H7 (cell line): ENCODE data around the gene CHCHD5. TPM values are rescaled to one million over a fixed set of nuclear protein-coding genes. Genes with fewer than 3 reads are reported as not detected.
A peak's percentile ranks its signal among the peaks of the same experiment; 100 is the strongest.

Experiments used
- DNase-seq: peaks from one replicate; pipeline ENCODE4 v3.0.0; 2012
- H3K27me3 ChIP-seq: 2 replicates; pipeline ENCODE4 v1.6.0; 2011; ENCODE audit warnings: mild to moderate bottlenecking, low read length; ENCODE audit not compliant: control insufficient read depth, insufficient read depth
- H3K36me3 ChIP-seq: replicated peaks from 2 replicates; pipeline ENCODE4 v1.5.1; 2011; ENCODE audit warnings: low read length; ENCODE audit not compliant: control insufficient read depth, insufficient read depth
- H3K4me3 ChIP-seq: 2 replicates; pipeline ENCODE4 v1.5.1; 2011; ENCODE audit warnings: low read depth, mild to moderate bottlenecking, control low read depth, low read length, moderate library complexity; ENCODE audit not compliant: insufficient read depth
- total RNA-seq: library from RNA; depleted of rRNA; stranded (reverse); fragments of >200 nt; shearing (Covaris generic); gene quantifications from 2 replicates; pipeline ENCODE4 v1.2.3, GENCODE V29; 2014; rRNA removed

CHCHD5 gene
- total RNA-seq, 1 experiment from 2014 or later, result 40.9 TPM

DNA sequence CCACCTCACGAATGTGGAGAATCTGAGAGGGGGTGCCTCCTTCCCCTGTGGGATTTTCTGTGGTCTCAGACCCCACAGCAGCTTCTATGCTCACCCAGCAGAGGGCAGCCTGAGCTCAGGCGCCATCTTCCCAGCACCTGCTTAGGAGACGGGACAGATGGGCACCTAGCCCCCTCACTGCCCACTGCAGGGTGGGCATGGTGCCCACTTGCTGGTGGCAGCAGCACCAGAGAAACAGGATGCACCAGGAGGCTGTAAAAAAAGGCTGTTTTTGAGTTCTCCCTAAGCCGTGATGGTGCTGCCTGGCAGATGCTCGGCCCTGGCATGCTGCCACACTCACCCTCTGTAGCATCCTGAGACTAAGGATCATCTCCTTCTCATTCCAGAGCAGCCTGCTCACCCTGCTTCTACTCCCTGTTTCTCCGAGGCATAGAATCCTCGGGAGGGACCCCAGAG is 42.2 kb downstream of the CHCHD5 start:
- H3K36me3 ChIP-seq, result no peaks in the 10 kb centered on the region
- H3K27me3 ChIP-seq, result no peaks in the 10 kb centered on the region
- peak; percentile 72 for DNase-seq
- H3K4me3 ChIP-seq, result no peak overlapping the region

DNA sequence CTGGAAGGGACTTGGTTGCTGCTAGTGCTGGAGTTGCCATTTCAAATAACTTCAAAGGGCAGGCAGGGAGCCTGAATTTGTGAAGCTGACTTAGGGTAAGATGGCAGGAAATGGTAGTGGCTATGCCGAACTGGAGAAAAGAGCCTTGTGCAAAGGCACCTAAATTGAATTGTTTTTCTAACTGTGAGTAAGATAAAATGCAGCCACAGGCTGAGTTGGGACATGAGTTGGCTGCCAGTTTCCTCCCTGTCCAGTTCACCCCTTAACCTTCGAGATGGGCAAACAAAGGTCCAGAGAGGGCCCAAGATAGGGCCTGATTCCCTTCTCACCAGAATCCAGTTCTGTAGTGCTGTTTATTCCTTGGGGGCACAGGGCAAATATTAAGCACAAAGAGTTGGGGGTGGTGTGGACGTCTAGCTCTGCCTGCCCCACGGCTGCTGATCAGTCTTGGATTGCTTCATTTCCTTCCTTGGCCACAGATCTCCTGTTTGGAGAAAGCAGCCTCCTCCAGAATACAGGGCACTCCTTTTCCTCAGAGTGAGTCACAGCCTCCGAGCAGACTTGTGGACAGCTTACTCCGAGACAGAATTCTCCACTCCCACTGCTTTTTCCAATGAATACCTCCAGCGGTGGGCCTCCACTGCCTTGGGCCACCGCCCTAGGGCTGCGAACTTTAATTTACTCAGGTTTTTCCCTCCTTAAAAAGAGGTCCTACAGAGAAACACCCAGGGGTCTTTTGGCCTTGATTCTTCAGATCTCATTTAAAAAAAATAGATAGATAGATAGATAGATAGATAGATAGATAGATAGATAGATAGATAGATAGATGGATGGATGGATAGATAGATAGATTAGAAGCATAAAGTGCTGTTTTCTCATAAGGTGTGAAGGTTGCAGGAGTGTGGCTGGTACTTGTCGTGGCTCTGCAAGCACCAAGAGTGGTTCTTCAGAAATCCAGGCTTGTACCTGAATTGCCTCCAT is 42.9 kb downstream of the CHCHD5 start:
- no peaks in the 10 kb centered on the region for H3K36me3 ChIP-seq
- H3K27me3 ChIP-seq, result no peaks in the 10 kb centered on the region
- H3K4me3 ChIP-seq, result no peak overlapping the region
- no peak for DNase-seq

DNA sequence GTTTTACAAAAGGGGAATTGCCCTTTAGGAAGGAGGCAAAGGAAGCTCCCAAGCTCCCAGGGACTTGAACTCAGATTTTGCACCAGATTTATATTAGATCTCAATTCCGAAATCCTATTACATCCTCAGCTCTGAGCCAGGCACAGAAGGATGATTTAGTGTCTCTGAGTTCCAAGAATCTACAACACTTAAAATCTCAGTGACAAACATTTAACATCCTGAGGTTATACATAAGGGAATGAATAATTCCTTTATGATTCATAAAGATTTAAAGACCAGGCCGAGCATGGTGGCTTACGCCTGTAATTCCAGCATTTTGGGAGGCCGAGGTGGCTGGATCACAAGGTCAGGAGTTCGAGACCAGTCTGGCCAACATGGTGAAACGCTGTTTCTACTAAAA is 44.8 kb downstream of the CHCHD5 start:
- Histone ChIP-seq H3K36me3 (no peaks in the 10 kb centered on the region), H3K4me3 (no peak overlapping the region), H3K27me3 (no peaks in the 10 kb centered on the region)
- no peak for DNase-seq

DNA sequence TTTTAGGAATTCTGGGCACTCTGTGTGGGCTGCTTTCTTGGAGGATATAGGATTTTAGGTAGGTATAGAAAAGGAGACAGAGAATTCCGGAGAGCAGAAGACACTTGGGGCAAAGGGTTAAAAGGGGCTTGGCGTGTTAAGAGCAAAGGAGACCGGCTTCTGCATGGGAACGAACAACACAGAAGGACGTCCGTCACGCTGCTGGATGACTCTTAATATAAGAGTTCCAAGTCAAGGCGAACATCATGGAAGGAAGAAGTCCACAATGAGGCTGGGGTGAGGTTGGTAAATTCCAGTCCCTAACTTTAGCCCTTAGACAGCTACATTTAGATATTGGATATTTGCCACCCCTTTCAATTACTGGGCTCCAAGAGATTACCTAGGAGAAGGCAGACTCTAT is 45.4 kb downstream of the CHCHD5 start:
- no peak for DNase-seq
- Histone ChIP-seq H3K36me3 (no peaks in the 10 kb centered on the region), H3K4me3 (no peak overlapping the region), H3K27me3 (no peaks in the 10 kb centered on the region)

DNA sequence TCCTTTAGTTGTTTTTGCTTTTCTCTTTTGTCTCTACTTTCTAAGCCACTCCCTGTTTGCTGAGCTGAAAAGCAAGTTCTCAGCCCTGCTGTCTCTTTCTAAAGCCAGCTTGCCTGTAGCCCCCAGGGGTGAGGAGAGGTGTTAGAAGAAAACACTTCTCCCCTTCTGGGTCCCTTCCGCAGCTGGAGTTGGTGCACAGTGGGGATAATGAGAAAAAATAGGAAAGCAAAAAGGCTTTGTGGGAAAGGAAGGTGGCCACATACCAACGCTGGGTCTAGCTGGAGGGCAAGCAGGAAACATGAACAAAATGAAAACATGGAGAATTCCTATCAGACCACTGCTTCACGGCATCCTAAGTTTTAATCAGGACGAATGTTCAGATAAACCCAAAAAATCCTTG is 45.9 kb downstream of the CHCHD5 start:
- Histone ChIP-seq H3K27me3 (no peaks in the 10 kb centered on the region), H3K4me3 (no peak overlapping the region), H3K36me3 (no peaks in the 10 kb centered on the region)
- DNase-seq, result peak; percentile 38

DNA sequence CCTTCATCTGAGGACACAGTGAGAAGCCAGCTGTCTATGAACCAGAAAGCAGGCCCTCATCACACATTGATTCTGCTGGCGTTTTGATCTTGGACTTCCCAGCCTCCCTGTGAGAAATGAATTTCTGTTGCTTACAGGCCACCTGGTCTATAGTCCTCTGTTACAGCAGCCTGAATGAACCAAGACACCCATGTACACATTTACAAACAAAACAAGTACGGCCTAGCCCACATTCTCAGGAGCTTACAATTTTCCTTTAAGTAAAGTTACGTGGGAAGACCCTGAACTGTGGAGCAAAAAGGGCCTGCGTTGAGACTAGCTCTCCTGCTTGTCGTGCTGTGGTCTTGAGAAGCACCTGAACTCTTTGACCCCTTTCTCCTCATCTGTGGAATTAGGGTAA is 49.3 kb downstream of the CHCHD5 start:
- H3K36me3 ChIP-seq, result no peaks in the 10 kb centered on the region
- DNase-seq, result no peak
- H3K4me3 ChIP-seq, result no peak overlapping the region
- no peaks in the 10 kb centered on the region for H3K27me3 ChIP-seq

DNA sequence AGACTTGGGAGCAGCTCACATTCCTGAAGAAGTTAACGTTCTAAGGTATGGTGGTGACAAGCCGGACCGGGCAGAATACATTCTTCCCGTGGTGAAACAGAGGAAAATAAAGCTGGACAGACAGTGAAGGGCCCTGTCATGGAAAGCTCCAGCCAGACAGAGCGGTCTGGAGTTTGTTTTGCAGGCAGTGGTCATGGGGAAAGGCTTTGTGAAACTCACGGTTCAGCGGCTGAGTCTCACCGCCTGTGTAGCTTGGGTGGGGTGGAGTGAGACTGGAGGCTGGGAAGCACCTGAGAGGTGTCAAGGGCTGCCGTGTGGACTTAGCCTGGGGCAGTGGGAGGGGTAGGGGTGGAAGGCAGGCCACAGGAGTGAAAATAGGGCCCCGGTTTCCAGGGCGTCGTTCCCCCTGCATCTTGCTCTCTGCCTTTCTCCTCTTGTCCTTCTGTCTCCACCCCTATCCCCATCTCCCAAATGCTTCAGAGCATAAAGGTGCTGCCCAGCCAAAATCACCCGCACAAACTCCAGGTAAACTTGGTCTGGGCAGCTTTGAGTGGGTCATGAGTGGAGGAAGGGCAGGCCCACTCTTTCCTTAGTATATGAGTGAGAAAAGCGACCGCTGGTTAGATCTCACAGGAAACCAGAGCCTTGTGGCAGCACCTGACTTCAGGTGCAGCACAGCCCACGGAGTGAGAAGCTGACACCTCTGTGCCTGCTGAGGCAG is 49.9 kb downstream of the CHCHD5 start:
- H3K36me3 ChIP-seq, result no peaks in the 10 kb centered on the region
- no peaks in the 10 kb centered on the region for H3K27me3 ChIP-seq
- DNase-seq, result no peak
- no peak overlapping the region for H3K4me3 ChIP-seq

DNA sequence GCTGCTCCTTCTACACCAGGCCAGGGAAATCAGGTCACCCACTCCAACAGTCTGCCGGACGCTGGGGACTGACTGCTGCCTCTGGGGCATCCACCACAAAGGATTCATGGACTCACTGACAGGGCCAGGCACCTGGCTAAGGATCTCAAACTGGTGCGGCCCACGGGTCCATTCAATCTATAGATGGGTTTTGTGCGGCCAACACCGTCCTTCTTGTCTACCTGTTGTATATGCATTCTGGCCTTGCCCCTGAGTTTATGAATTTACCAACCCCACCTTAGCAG is 50.4 kb downstream of the CHCHD5 start:
- Histone ChIP-seq H3K36me3 (no peaks in the 10 kb centered on the region), H3K27me3 (no peaks in the 10 kb centered on the region), H3K4me3 (no peak overlapping the region)
- DNase-seq, result no peak

DNA sequence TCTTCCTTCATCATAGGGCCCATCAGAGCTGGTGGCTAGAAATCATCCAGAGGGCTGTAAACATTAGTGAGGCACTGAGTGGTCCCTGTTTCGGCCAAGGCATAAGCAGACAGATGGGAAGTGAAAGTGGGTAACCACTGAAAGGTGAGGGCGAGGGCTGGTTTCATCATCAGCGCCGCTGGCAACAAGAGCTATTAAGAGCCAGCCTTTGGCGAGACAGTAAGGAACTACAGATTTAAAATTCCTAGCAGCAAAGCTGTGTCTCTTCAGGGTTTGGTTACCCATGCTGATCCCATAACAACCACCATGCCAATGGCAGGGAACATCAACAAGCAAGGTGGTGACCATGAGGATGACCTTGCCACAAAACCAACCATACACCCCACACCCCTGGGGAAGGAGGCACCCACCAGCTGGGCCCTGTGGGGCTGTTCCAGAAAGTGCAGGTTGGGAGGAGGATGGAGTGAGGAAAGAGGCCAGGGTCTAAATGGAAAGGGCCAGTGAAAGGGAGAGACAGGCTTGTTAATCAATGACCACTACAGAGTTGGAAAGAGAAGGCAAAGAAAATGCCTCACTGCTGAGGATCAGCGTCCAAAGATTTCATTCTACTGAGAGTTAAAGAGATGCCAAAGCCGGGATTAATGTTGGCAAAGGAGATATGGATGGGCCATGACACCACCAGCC is 52.3 kb downstream of the CHCHD5 start:
- no peak overlapping the region for H3K4me3 ChIP-seq
- H3K27me3 ChIP-seq, result no peaks in the 10 kb centered on the region
- DNase-seq, result no peak
- H3K36me3 ChIP-seq, result no peaks in the 10 kb centered on the region

DNA sequence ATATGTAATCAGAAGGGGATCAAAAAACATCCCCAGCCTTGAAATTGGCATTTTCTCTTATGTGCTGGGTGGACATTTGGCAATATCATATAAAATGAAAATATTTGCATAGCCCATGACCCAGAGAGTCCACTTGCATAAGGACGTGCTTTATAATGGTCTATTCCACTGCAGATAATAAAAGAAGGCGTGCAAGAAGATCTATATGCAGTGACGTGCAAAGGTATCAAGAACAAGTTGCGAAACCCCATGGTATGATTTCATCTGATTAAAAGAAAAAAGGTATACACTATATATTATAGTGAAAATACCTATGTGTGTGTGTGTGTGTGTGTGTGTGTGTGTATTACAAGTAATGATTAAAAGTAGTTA is 52.9 kb downstream of the CHCHD5 start:
- H3K4me3 ChIP-seq, result no peak overlapping the region
- no peaks in the 10 kb centered on the region for H3K36me3 ChIP-seq
- no peaks in the 10 kb centered on the region for H3K27me3 ChIP-seq
- DNase-seq, result no peak

Other genes with a start within 250 kb of the CHCHD5 start
- gene RGPD8, start 151.0 kb upstream of the CHCHD5 start, total RNA-seq, result 4.6 and 11.8 TPM in 2 replicates
- 49.6 and 52.6 TPM in 2 replicates for gene TTL, start 102.5 kb upstream of the CHCHD5 start, total RNA-seq
- gene POLR1B, start 42.1 kb upstream of the CHCHD5 start, total RNA-seq, result 35.1 and 35.5 TPM in 2 replicates
- 33.6 and 34.3 TPM in 2 replicates for gene SLC20A1, start 61.3 kb downstream of the CHCHD5 start, total RNA-seq
- gene NT5DC4, start 136.4 kb downstream of the CHCHD5 start, total RNA-seq, result not detected in 2 replicates
- gene CKAP2L, start 180.0 kb downstream of the CHCHD5 start, total RNA-seq, result 14.9 and 24.8 TPM in 2 replicates
- 0.11 and 0.38 TPM in 2 replicates for gene IL1A, start 199.9 kb downstream of the CHCHD5 start, total RNA-seq